ENCODE data around the gene MYBPC2. TPM values are rescaled to one million over a fixed set of nuclear protein-coding genes. Genes with fewer than 3 reads are reported as not detected.

The MYBPC2 gene
- polyA plus RNA-seq, 1 of the 3 experiments (the other 2 are of a cell fraction), result not detected

GRCh38 chr19:50492303-50493052 lies 59.8 kb downstream of the MYBPC2 start (continued):
- TF ChIP-seq EP300 (IDR thresholded peaks at IDR 0.05; ENCODE audit: borderline replicate concordance in 1 of 2, low read depth in 1 of 2, low read length in 1 of 2) (no peak), SMC3 (IDR thresholded peaks at IDR 0.05; ENCODE audit: low read depth, low read length) (no peak), FOSL2 (IDR thresholded peaks at IDR 0.05; ENCODE audit: borderline replicate concordance, low read depth) (no peak), TAF1 (IDR thresholded peaks at IDR 0.05; ENCODE audit: borderline replicate concordance, low read depth, low read length) (no peak)
- TF ChIP-seq, protein P1, sequence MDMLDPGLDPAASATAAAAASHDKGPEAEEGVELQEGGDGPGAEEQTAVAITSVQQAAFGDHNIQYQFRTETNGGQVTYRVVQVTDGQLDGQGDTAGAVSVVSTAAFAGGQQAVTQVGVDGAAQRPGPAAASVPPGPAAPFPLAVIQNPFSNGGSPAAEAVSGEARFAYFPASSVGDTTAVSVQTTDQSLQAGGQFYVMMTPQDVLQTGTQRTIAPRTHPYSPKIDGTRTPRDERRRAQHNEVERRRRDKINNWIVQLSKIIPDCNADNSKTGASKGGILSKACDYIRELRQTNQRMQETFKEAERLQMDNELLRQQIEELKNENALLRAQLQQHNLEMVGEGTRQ (IDR thresholded peaks at IDR 0.05; ENCODE audit: borderline replicate concordance, low read depth, low read length), result no peak

- Histone ChIP-seq H3K4me2 (no peak overlapping the region), H3K4me3 (ENCODE audit: low read depth in 2 of 2, low read length in 1 of 2) (no peak overlapping the region), H3K9me2 (no peaks in the 10 kb centered on the region), H4K20me1 (ENCODE audit: insufficient read depth) (no peaks in the 10 kb centered on the region), H3K27ac (ENCODE audit: low read depth in 2 of 2, low read length in 1 of 2) (no peak overlapping the region), H3K4me1 (ENCODE audit: control insufficient read depth in 1 of 2, insufficient read depth in 2 of 2, low read depth in 1 of 2, low read length in 1 of 2) (peaks cover 0 to 3% of the 10 kb centered on the region in 2 experiments; a peak in 1 of 4 replicates), H3K79me2 (ENCODE audit: insufficient read depth) (no peaks in the 10 kb centered on the region), H3K9ac (no peak overlapping the region), H3K36me3 (replicated peaks in 1 of 2; ENCODE audit: control insufficient read depth in 1 of 2, insufficient read depth in 2 of 2, low read length in 1 of 2) (no peaks in the 10 kb centered on the region), H3K9me3 (no peaks in the 10 kb centered on the region), H3F3A (replicated peaks; ENCODE audit: insufficient read depth) (no peaks in the 10 kb centered on the region), H3K27me3 (ENCODE audit: insufficient read depth) (peaks cover 5% of the 10 kb centered on the region; the same call in 1 of the 2 replicates), H2AFZ (ENCODE audit: low read depth) (no peak overlapping the region)
- TF ChIP-seq MEF2A (IDR thresholded peaks at IDR 0.05; ENCODE audit: borderline replicate concordance, low read depth) (no peak), SIN3A (IDR thresholded peaks at IDR 0.05; ENCODE audit: borderline replicate concordance, low read depth, low read length) (no peak), TCF12 (IDR thresholded peaks at IDR 0.05) (no peak), RXRA (IDR thresholded peaks at IDR 0.05; ENCODE audit: borderline replicate concordance, low read depth) (no peak), YY1 (IDR thresholded peaks at IDR 0.05; ENCODE audit: low read depth) (no peak), GATA2 (CRISPR knock-in tag; IDR thresholded peaks at IDR 0.05) (no peak), NRF1 (IDR thresholded peaks at IDR 0.05; ENCODE audit: low read depth, low read length) (no peak), NFIC (IDR thresholded peaks at IDR 0.05; ENCODE audit: borderline replicate concordance) (no peak), FOXJ3 (CRISPR knock-in tag; IDR thresholded peaks at IDR 0.05) (no peak)
- TF ChIP-seq, protein P2, sequence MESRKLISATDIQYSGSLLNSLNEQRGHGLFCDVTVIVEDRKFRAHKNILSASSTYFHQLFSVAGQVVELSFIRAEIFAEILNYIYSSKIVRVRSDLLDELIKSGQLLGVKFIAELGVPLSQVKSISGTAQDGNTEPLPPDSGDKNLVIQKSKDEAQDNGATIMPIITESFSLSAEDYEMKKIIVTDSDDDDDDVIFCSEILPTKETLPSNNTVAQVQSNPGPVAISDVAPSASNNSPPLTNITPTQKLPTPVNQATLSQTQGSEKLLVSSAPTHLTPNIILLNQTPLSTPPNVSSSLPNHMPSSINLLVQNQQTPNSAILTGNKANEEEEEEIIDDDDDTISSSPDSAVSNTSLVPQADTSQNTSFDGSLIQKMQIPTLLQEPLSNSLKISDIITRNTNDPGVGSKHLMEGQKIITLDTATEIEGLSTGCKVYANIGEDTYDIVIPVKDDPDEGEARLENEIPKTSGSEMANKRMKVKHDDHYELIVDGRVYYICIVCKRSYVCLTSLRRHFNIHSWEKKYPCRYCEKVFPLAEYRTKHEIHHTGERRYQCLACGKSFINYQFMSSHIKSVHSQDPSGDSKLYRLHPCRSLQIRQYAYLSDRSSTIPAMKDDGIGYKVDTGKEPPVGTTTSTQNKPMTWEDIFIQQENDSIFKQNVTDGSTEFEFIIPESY (IDR thresholded peaks at IDR 0.05; ENCODE audit: borderline replicate concordance, low read depth), result no peak
- TF ChIP-seq, protein P3, sequence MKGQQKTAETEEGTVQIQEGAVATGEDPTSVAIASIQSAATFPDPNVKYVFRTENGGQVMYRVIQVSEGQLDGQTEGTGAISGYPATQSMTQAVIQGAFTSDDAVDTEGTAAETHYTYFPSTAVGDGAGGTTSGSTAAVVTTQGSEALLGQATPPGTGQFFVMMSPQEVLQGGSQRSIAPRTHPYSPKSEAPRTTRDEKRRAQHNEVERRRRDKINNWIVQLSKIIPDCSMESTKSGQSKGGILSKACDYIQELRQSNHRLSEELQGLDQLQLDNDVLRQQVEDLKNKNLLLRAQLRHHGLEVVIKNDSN (IDR thresholded peaks at IDR 0.05; ENCODE audit: borderline replicate concordance, low read depth), result no peak
- TF ChIP-seq, protein P1 (IDR thresholded peaks at IDR 0.05; ENCODE audit: borderline replicate concordance, low read depth, low read length), result no peak
- POLR2A ChIA-PET, result no interaction called here
- no peak for DNase-seq
- CTCF ChIA-PET, result no interaction called here
- 28% methylated on average over 8 of the region's 8 CpGs for WGBS (ENCODE audit: low lambda C conversion rate)
Observed at GRCh38 chr19:50493171-50493570, 60.5 kb downstream of the MYBPC2 start.

Data from SK-N-SH (cell line).